Progenitor cell of endocrine pancreas (in vitro differentiated cells): Measurements from ENCODE around the gene RBM19. TPM values are rescaled to one million over a fixed set of nuclear protein-coding genes. Genes with fewer than 3 reads are reported as not detected.

Source experiments
- DNase-seq: peaks from one replicate; pipeline ENCODE4 v3.0.0; 2021; ENCODE audit warnings: low spot score; ENCODE audit not compliant: unreplicated experiment
- H3K27ac Mint-ChIP-seq: 2 replicates; pipeline ENCODE4 v1.8.0; 2021; ENCODE audit warnings: mild to moderate bottlenecking, moderate library complexity, mixed read lengths
- H3K27me3 Mint-ChIP-seq: 2 replicates; pipeline ENCODE4 v1.8.0; 2021; ENCODE audit warnings: mixed read lengths
- H3K36me3 Mint-ChIP-seq: 2 replicates; pipeline ENCODE4 v1.8.0; 2022; ENCODE audit warnings: mixed read lengths; ENCODE audit not compliant: insufficient read depth
- H3K4me1 Mint-ChIP-seq: 2 replicates; pipeline ENCODE4 v1.8.0; 2021; ENCODE audit warnings: low read depth, mixed read lengths
- H3K4me3 Mint-ChIP-seq: 2 replicates; pipeline ENCODE4 v1.8.0; 2021; ENCODE audit warnings: low read depth, mild to moderate bottlenecking, moderate library complexity, mixed read lengths
- H3K9me3 Mint-ChIP-seq: 2 replicates; pipeline ENCODE4 v1.8.0; 2021; ENCODE audit warnings: low read depth, mixed read lengths
- total RNA-seq: library from RNA; stranded (reverse); gene quantifications from 2 replicates; pipeline ENCODE4 v1.2.1, GENCODE V29; 2021
- TF ChIP-seq, protein P1 (sequence below): fragments of 200-600 bp; sonication (generic); IDR thresholded peaks from one replicate; pipeline ENCODE4 v1.5.0; 2021; ENCODE audit warnings: antibody characterized with exemption, mild to moderate bottlenecking; ENCODE audit not compliant: unreplicated experiment

Gene RBM19
- total RNA-seq, 1 donor from 2014 or later = 39.4 TPM

DNA sequence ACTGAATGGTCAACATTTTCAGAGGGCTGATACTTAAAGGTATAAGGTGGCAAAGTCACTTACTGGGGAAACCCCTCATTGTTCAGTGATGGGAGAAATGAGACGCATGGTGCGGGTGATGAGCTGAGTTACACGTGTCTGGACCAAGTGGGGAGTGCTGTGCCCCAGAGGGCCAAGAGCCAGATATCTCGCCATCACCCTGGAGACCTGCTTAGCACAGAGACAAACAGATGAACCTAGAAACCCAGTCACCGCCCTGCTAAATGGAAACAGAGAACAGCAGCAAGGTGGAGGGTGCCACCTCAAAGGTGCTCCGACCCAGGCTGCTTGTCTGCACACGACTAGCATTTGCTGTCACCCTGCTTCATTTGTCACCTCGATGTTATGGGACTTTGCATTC, 92.4 kb downstream of the RBM19 start:
- H3K4me3 Mint-ChIP-seq = no peak overlapping the region
- TF ChIP-seq, protein P1, sequence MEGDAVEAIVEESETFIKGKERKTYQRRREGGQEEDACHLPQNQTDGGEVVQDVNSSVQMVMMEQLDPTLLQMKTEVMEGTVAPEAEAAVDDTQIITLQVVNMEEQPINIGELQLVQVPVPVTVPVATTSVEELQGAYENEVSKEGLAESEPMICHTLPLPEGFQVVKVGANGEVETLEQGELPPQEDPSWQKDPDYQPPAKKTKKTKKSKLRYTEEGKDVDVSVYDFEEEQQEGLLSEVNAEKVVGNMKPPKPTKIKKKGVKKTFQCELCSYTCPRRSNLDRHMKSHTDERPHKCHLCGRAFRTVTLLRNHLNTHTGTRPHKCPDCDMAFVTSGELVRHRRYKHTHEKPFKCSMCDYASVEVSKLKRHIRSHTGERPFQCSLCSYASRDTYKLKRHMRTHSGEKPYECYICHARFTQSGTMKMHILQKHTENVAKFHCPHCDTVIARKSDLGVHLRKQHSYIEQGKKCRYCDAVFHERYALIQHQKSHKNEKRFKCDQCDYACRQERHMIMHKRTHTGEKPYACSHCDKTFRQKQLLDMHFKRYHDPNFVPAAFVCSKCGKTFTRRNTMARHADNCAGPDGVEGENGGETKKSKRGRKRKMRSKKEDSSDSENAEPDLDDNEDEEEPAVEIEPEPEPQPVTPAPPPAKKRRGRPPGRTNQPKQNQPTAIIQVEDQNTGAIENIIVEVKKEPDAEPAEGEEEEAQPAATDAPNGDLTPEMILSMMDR = no peak

DNA sequence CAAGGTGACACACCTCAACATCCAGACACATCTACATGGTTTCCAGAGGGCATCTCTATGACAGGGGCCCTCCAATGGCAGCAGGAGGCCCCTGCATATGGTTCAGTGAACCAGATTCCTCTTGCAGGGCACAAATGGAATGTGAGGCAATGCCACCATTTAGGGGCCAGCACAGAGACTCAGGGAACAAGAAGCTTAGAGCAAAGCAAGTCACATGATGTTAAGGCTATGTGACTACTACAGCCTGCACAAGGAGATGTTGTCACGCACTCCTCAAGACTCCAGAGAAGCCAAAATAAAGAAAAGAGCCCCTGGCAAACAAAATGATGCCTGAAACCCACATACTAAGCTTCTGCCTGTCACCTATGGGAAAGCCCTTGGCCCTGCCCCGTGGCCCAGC, 95.2 kb downstream of the RBM19 start:
- no peak overlapping the region for H3K27ac Mint-ChIP-seq
- TF ChIP-seq, protein P1 = no peak
- H3K27me3 Mint-ChIP-seq = peaks cover 5% of the 10 kb centered on the region
- H3K9me3 Mint-ChIP-seq = no peaks in the 10 kb centered on the region
- no peak overlapping the region for H3K4me3 Mint-ChIP-seq
- no peak for DNase-seq
- peaks cover 5% of the 10 kb centered on the region for H3K36me3 Mint-ChIP-seq
- peaks cover 14% of the 10 kb centered on the region for H3K4me1 Mint-ChIP-seq

More for the DNA sequence above, 92.4 kb downstream of the RBM19 start:
- DNase-seq = no peak
- H3K9me3 Mint-ChIP-seq = no peaks in the 10 kb centered on the region
- peaks cover 14% of the 10 kb centered on the region for H3K4me1 Mint-ChIP-seq
- H3K36me3 Mint-ChIP-seq = peaks cover 10% of the 10 kb centered on the region
- H3K27ac Mint-ChIP-seq = peak overlapping the region; percentile 33
- H3K27me3 Mint-ChIP-seq = peaks cover 5% of the 10 kb centered on the region

DNA sequence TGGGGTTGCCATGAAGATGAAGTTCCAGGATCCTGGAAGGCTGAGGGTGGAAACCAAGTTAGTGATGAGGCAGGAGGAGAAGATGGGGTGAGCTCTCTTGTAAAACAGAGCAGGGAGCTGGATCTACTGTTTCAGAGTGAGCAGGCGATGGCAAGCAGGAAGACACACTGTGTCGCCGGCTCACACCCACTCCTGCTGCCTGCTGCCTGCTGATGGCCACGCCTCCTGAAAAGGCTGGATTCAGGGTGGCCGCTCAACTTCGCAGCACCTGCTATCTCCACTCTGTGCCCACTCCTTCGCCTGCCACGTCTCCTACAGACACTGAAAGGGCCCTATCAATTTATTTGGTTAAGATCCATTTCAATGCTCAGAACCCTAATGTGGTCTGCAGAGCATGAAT, 96.1 kb downstream of the RBM19 start:
- DNase-seq = no peak
- Mint-ChIP-seq H3K4me1 (peaks cover 8% of the 10 kb centered on the region), H3K9me3 (no peaks in the 10 kb centered on the region), H3K36me3 (peaks cover 6% of the 10 kb centered on the region), H3K27ac (no peak overlapping the region), H3K4me3 (no peak overlapping the region), H3K27me3 (peaks cover 8% of the 10 kb centered on the region)
- TF ChIP-seq, protein P1 = no peak

DNA sequence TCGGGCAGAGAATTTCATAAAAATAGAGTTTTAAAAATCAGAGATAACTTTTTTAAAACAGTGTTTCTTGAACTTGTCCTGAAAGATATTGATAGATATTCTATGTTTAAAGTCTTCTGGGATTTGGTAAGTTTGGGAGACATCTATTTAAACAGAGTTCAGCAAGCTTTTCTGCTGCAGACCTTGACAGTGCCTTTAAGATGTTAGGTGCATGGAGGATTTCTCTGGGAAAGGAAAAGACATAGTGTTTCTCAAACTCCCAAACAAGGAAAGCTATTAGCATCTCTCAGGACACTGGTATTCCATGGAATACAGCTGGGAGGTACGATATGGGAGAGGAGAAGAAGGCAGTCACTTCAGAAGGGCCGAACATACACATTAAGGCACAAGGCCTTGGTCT, 97.8 kb downstream of the RBM19 start:
- Mint-ChIP-seq H3K4me3 (no peak overlapping the region), H3K4me1 (peaks cover 2% of the 10 kb centered on the region), H3K9me3 (no peaks in the 10 kb centered on the region), H3K27me3 (peaks cover 14% of the 10 kb centered on the region), H3K27ac (no peak overlapping the region), H3K36me3 (peaks cover 6% of the 10 kb centered on the region)
- DNase-seq = no peak
- TF ChIP-seq, protein P1 = no peak

DNA sequence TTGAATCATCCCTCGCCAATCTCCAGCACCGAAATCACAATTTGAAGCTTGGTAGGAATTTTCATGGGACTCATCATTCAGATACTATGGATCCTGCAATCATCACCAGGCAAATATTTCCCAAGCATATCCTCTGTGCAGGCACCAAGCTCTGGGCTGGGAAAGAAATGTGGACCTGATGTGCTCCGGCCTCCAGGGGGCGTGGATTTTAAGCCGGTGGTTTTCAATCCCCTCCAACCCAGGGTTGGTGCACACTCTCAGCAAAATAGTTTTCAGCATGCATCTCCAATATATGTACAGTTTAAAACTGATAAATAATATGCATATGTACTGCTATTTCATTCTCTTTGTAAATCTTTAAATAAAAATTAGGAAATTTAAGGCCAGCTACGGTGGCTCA, 98.9 kb downstream of the RBM19 start:
- no peak for DNase-seq
- Mint-ChIP-seq H3K9me3 (no peaks in the 10 kb centered on the region), H3K27ac (no peak overlapping the region), H3K27me3 (peaks cover 14% of the 10 kb centered on the region), H3K36me3 (peaks cover 6% of the 10 kb centered on the region), H3K4me1 (peaks cover 10% of the 10 kb centered on the region), H3K4me3 (no peak overlapping the region)
- TF ChIP-seq, protein P1 = peak; percentile 60
